ENCODE results near the gene ITGBL1.

DNA sequence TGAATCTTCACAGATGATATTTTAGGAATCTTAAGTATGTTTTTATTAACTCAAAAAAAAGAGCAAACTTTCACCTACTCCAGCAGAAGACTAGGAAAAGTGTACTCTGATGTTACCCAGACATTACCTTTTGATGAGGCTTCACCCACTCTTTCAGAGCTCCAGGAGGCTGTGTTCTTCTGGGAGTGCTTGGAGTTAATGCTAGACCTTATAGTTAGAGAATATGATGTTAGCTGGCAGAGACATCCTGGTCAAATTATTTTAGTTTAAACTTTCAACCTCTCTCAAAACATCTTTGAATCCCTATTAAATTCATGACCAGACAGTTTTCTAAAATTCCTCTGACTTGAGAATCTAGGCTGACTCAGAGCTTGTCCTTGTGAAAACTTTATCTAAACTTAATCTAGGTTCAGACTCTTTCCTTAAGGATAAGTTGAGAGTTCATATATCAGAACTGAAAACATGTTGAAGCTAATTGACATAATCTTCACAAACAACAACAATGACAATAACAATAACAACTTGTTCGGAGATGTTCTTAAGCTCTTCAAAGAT is 82.8 kb downstream of the ITGBL1 start:
- TF ChIP-seq, protein P1, sequence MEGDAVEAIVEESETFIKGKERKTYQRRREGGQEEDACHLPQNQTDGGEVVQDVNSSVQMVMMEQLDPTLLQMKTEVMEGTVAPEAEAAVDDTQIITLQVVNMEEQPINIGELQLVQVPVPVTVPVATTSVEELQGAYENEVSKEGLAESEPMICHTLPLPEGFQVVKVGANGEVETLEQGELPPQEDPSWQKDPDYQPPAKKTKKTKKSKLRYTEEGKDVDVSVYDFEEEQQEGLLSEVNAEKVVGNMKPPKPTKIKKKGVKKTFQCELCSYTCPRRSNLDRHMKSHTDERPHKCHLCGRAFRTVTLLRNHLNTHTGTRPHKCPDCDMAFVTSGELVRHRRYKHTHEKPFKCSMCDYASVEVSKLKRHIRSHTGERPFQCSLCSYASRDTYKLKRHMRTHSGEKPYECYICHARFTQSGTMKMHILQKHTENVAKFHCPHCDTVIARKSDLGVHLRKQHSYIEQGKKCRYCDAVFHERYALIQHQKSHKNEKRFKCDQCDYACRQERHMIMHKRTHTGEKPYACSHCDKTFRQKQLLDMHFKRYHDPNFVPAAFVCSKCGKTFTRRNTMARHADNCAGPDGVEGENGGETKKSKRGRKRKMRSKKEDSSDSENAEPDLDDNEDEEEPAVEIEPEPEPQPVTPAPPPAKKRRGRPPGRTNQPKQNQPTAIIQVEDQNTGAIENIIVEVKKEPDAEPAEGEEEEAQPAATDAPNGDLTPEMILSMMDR (conservative IDR thresholded peaks at IDR 0.05; ENCODE audit: low read length): no peak
- TF ChIP-seq EZH2phosphoT487 (IDR thresholded peaks at IDR 0.05; ENCODE audit: borderline replicate concordance): no peak

Measured in Loucy (cell line).